Panc1 (cell line): ENCODE data around the gene PXDN. TPM values are rescaled to one million over a fixed set of nuclear protein-coding genes. Genes with fewer than 3 reads are reported as not detected.

ENCODE experiments used
- ATAC-seq: fragments of 200-7000 bp; cut with Tn5 transposase; 2 replicates; pipeline ENCODE4 v1.9.1; 2020; ENCODE audit warnings: mild to moderate bottlenecking, moderate library complexity
- BruUV-seq: library from RNA; stranded (reverse); fragments of 400-500 nt; replicated peaks from 2 replicates; lab custom pipeline; 2021; lab: Mats Ljungman, UMichigan
- CTCF ChIA-PET: fragments of 300-600 bp; sonication (Branson Sonifier 250); formaldehyde crosslinking; loops from one replicate; lab custom pipeline; 2022; ENCODE audit warnings: antibody characterized with exemption; lab: Charles Lee
- POLR2A ChIA-PET: fragments of 300-600 bp; sonication (Branson Sonifier 250); formaldehyde crosslinking; loops from one replicate; lab custom pipeline; 2022; ENCODE audit warnings: antibody characterized with exemption; lab: Charles Lee
- DNase-seq: peaks from one replicate; pipeline ENCODE4 v3.0.0-alpha.2; 2010; ENCODE audit warnings: low read depth, low spot score
- H3K27ac ChIP-seq: 2 replicates; pipeline ENCODE4 v1.5.1; 2011; ENCODE audit warnings: mild to moderate bottlenecking, low read length, inconsistent platforms
- H3K27me3 ChIP-seq: fragments of 200-500 bp; sonication (Bioruptor generic); 2 replicates; pipeline ENCODE4 v1.6.0; 2014; ENCODE audit warnings: low read length, inconsistent platforms; ENCODE audit not compliant: control insufficient read depth, insufficient read depth
- H3K36me3 ChIP-seq: fragments of 200-500 bp; sonication (Bioruptor generic); 2 replicates; pipeline ENCODE4 v1.5.1; 2014; ENCODE audit warnings: inconsistent platforms, mild to moderate bottlenecking, low read length, moderate library complexity; ENCODE audit not compliant: control insufficient read depth, insufficient read depth
- H3K4me1 ChIP-seq: 2 replicates; pipeline ENCODE4 v1.5.1; 2011; ENCODE audit warnings: inconsistent platforms, mild to moderate bottlenecking, low read length, moderate library complexity; ENCODE audit not compliant: control insufficient read depth, insufficient read depth
- H3K4me3 ChIP-seq, 2 experiments: 2 replicates each; pipeline ENCODE4 v1.5.1; 2011 to 2012; ENCODE audit warnings: low read depth in 2 of 2, low read length in 2 of 2, mild to moderate bottlenecking in 2 of 2, inconsistent platforms in 1 of 2, moderate library complexity in 1 of 2
- H3K9me3 ChIP-seq: fragments of 200-500 bp; sonication (Bioruptor generic); 2 replicates; pipeline ENCODE4 v1.5.1; 2014; ENCODE audit warnings: low read depth, mild to moderate bottlenecking, inconsistent platforms, low read length, moderate library complexity; ENCODE audit not compliant: control insufficient read depth, insufficient read depth
- CTCF ChIP-seq: fragments of 450-650 bp; IDR thresholded peaks from 2 replicates; pipeline ENCODE4 v1.5.1; 2017; ENCODE audit warnings: mild to moderate bottlenecking
- POLR2AphosphoS5 ChIP-seq: IDR thresholded peaks from 2 replicates; pipeline ENCODE4 v1.6.1; 2012; ENCODE audit warnings: mild to moderate bottlenecking, low read depth, low read length, moderate library complexity
- REST ChIP-seq, 2 experiments: IDR thresholded peaks; 2 replicates each; pipeline ENCODE4 v1.6.1; 2011 to 2012; ENCODE audit warnings: low read depth in 2 of 2, control low read depth in 1 of 2, low read length in 1 of 2, mild to moderate bottlenecking in 1 of 2, moderate library complexity in 1 of 2; ENCODE audit not compliant: insufficient read depth in 1 of 2
- SIN3A ChIP-seq: IDR thresholded peaks from 2 replicates; pipeline ENCODE4 v1.6.1; 2012; ENCODE audit warnings: low read depth, mild to moderate bottlenecking, low read length, moderate library complexity, borderline replicate concordance; ENCODE audit not compliant: insufficient read depth
- TCF7L2 ChIP-seq: IDR thresholded peaks from 2 replicates; pipeline ENCODE4 v1.6.1; 2011; ENCODE audit warnings: mild to moderate bottlenecking, low read depth, low read length, inconsistent platforms
- in situ Hi-C: cut with HindIII; loops from 2 replicates; pipeline ENCODE4 v1.10.0; 2016; ENCODE audit warnings: low sequenced_read_pairs, low pct_unique_long_range_greater_than_20kb
- intact Hi-C: fragments of 100-400 bp; cut with micrococcal nuclease; formaldehyde crosslinking; loops from one replicate; pipeline ENCODE4 v1.10.0; 2022; ENCODE audit not compliant: unreplicated experiment
- total RNA-seq: library from RNA; stranded (reverse); gene quantifications from one replicate; pipeline ENCODE4 v1.2.1, GENCODE V29; 2021; ENCODE audit not compliant: unreplicated experiment

PXDN gene
- total RNA-seq, 1 experiment from 2014 or later: 2.5 TPM

GRCh38 chr2:1663621-1664020, 80.7 kb downstream of the PXDN start:
- POLR2A ChIA-PET: no interaction called here

GRCh38 chr2:1662606-1663180, 81.6 kb downstream of the PXDN start:
- intact Hi-C loops (no loop called here), in situ Hi-C loops (no loop called here)
- ChIA-PET CTCF (no interaction called here), POLR2A (no interaction called here)
- ATAC-seq (no peak), DNase-seq (no peak)
- peaks cover 4% of the 10 kb centered on the region; the same call in 1 of the 2 replicates for H3K4me1 ChIP-seq
- no peaks in the 10 kb centered on the region for H3K9me3 ChIP-seq
- H3K27ac ChIP-seq: no peak overlapping the region
- TF ChIP-seq REST (IDR thresholded peaks at IDR 0.05; ENCODE audit: insufficient read depth in 1 of 2, low read depth in 2 of 2, low read length in 1 of 2) (no peak), SIN3A (no peak), CTCF (no peak), TCF7L2 (no peak), POLR2AphosphoS5 (no peak)
- no peaks in the 10 kb centered on the region for H3K27me3 ChIP-seq
- BruUV-seq: no TSS peak
- H3K36me3 ChIP-seq: no peaks in the 10 kb centered on the region
- no peak overlapping the region for H3K4me3 ChIP-seq

More at GRCh38 chr2:1663621-1664020, 80.7 kb downstream of the PXDN start:
- H3K9me3 ChIP-seq: no peaks in the 10 kb centered on the region
- H3K36me3 ChIP-seq: no peaks in the 10 kb centered on the region
- H3K27ac ChIP-seq: peak overlapping the region; percentile 55; the same call in 1 of the 2 replicates
- BruUV-seq: no TSS peak
- no peaks in the 10 kb centered on the region for H3K4me1 ChIP-seq
- H3K27me3 ChIP-seq: no peaks in the 10 kb centered on the region
- TF ChIP-seq SIN3A: no peak
- no peak for TF ChIP-seq TCF7L2
- TF ChIP-seq CTCF: no peak
- TF ChIP-seq REST (IDR thresholded peaks at IDR 0.05; ENCODE audit: insufficient read depth in 1 of 2, low read depth in 2 of 2, low read length in 1 of 2): no peak
- TF ChIP-seq POLR2AphosphoS5: no peak
- CTCF ChIA-PET: no interaction called here
- DNase-seq (no peak), ATAC-seq (no peak)
- in situ Hi-C loops (no loop called here), intact Hi-C loops (no loop called here)
- no peak overlapping the region for H3K4me3 ChIP-seq
